DND-41 (cell line): Measurements from ENCODE around the gene MVB12B.

Source experiments
- ATAC-seq: fragments of 200-7000 bp; cut with Tn5 transposase; 3 replicates; pipeline ENCODE4 v1.9.1; 2021; ENCODE audit warnings: low read depth; ENCODE audit not compliant: insufficient read depth
- DNase-seq: peaks from one replicate; pipeline ENCODE4 v3.0.0-alpha.2; 2020
- H2AFZ ChIP-seq: 2 replicates; pipeline ENCODE4 v1.6.0; 2012; ENCODE audit warnings: low read depth, low read length
- H3K27ac ChIP-seq: 2 replicates; pipeline ENCODE4 v1.5.1; 2012; ENCODE audit warnings: low read length, inconsistent platforms
- H3K27me3 ChIP-seq: fragments of 200-600 bp; sonication (generic); 2 replicates; pipeline ENCODE4 v1.6.0; 2012; ENCODE audit warnings: low read length, mild to moderate bottlenecking, inconsistent platforms; ENCODE audit not compliant: insufficient read depth, poor library complexity
- H3K36me3 ChIP-seq: 2 replicates; pipeline ENCODE4 v1.5.1; 2012; ENCODE audit warnings: low read length, inconsistent platforms; ENCODE audit not compliant: insufficient read depth
- H3K4me1 ChIP-seq: 2 replicates; pipeline ENCODE4 v1.5.1; 2012; ENCODE audit warnings: mild to moderate bottlenecking, low read length; ENCODE audit not compliant: insufficient read depth
- H3K4me2 ChIP-seq: 2 replicates; pipeline ENCODE4 v1.6.0; 2012; ENCODE audit warnings: mild to moderate bottlenecking, moderate library complexity, low read length, inconsistent platforms; ENCODE audit not compliant: insufficient read depth
- H3K4me3 ChIP-seq, 2 experiments: fragments of 200-600 bp in 1 of 2; shearing (Covaris generic) in 1 of 2; 2 replicates each; pipeline ENCODE4 v1.5.1; 2012 to 2016; ENCODE audit warnings: inconsistent platforms in 2 of 2, low read length in 2 of 2, mild to moderate bottlenecking in 2 of 2, low read depth in 1 of 2, moderate library complexity in 1 of 2
- H3K79me2 ChIP-seq: 2 replicates; pipeline ENCODE4 v1.6.0; 2012; ENCODE audit warnings: low read length, inconsistent platforms; ENCODE audit not compliant: insufficient read depth
- H3K9ac ChIP-seq: 2 replicates; pipeline ENCODE4 v1.6.0; 2012; ENCODE audit warnings: low read depth, mild to moderate bottlenecking, inconsistent platforms, low read length, moderate library complexity
- H3K9me3 ChIP-seq: 2 replicates; pipeline ENCODE4 v1.5.1; 2012; ENCODE audit warnings: low read length, moderate library complexity, mild to moderate bottlenecking, inconsistent platforms; ENCODE audit not compliant: insufficient read depth, severe bottlenecking
- H4K20me1 ChIP-seq: 2 replicates; pipeline ENCODE4 v1.6.0; 2012; ENCODE audit warnings: low read length; ENCODE audit not compliant: insufficient read depth
- EZH2 ChIP-seq: IDR thresholded peaks from 3 replicates; pipeline ENCODE4 v1.6.1; 2012; ENCODE audit warnings: borderline replicate concordance, low read depth, mild to moderate bottlenecking, moderate library complexity, low read length, inconsistent platforms; ENCODE audit not compliant: severe bottlenecking
- TF ChIP-seq, protein P1 (sequence below): IDR thresholded peaks from 2 replicates; pipeline ENCODE4 v1.5.1; 2012; ENCODE audit warnings: borderline replicate concordance, low read length, moderate library complexity, mild to moderate bottlenecking; ENCODE audit not compliant: poor library complexity, severe bottlenecking; ENCODE audit errors: extremely low read depth

Gene MVB12B

DNA sequence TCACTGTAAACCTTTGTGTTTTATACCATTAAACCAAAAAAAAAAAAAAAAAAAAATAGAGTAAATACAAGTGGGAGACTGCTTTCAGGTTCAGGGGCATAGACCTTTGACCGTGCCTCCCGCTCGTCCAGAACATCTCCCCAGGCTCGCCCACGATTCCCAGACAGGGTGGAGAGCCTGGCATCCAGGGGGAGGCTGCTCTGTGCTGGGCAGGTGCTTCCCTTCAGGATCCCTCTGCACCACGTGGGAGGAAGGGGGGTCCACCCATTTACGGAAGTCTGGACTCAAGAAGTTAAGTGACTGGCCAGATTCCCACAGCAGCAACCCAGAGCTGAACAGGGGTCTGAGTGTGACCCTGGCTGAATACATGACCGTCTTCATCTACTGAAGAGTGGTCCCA is 161.7 kb downstream of the MVB12B start:
- Histone ChIP-seq H3K4me2 (no peak overlapping the region), H3K27me3 (no peaks in the 10 kb centered on the region), H3K79me2 (no peaks in the 10 kb centered on the region), H3K9me3 (no peaks in the 10 kb centered on the region), H3K36me3 (no peaks in the 10 kb centered on the region), H2AFZ (no peak overlapping the region), H3K9ac (no peak overlapping the region), H4K20me1 (peaks cover 8% of the 10 kb centered on the region; the same call in 1 of the 2 replicates), H3K4me1 (no peaks in the 10 kb centered on the region), H3K4me3 (no peak overlapping the region), H3K27ac (no peak overlapping the region)
- ATAC-seq (no peak), DNase-seq (no peak)
- TF ChIP-seq, protein P1, sequence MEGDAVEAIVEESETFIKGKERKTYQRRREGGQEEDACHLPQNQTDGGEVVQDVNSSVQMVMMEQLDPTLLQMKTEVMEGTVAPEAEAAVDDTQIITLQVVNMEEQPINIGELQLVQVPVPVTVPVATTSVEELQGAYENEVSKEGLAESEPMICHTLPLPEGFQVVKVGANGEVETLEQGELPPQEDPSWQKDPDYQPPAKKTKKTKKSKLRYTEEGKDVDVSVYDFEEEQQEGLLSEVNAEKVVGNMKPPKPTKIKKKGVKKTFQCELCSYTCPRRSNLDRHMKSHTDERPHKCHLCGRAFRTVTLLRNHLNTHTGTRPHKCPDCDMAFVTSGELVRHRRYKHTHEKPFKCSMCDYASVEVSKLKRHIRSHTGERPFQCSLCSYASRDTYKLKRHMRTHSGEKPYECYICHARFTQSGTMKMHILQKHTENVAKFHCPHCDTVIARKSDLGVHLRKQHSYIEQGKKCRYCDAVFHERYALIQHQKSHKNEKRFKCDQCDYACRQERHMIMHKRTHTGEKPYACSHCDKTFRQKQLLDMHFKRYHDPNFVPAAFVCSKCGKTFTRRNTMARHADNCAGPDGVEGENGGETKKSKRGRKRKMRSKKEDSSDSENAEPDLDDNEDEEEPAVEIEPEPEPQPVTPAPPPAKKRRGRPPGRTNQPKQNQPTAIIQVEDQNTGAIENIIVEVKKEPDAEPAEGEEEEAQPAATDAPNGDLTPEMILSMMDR = no peak
- no peak for TF ChIP-seq EZH2

- no peak for DNase-seq
- Histone ChIP-seq H3K4me1 (no peaks in the 10 kb centered on the region), H3K27ac (no peak overlapping the region), H3K4me2 (no peak overlapping the region), H3K36me3 (no peaks in the 10 kb centered on the region), H2AFZ (no peak overlapping the region), H3K4me3 (no peak overlapping the region), H3K27me3 (no peaks in the 10 kb centered on the region), H3K9ac (no peak overlapping the region), H4K20me1 (0 out of 2 replicates have a peak, but pooled peaks cover 3% of the 10 kb centered on the region), H3K79me2 (no peaks in the 10 kb centered on the region), H3K9me3 (no peaks in the 10 kb centered on the region)
- no peak for TF ChIP-seq EZH2
- TF ChIP-seq, protein P1 = no peak
- no peak for ATAC-seq
Observed at GRCh38 chr9:126488881-126489404, 162.3 kb downstream of the MVB12B start.

DNA sequence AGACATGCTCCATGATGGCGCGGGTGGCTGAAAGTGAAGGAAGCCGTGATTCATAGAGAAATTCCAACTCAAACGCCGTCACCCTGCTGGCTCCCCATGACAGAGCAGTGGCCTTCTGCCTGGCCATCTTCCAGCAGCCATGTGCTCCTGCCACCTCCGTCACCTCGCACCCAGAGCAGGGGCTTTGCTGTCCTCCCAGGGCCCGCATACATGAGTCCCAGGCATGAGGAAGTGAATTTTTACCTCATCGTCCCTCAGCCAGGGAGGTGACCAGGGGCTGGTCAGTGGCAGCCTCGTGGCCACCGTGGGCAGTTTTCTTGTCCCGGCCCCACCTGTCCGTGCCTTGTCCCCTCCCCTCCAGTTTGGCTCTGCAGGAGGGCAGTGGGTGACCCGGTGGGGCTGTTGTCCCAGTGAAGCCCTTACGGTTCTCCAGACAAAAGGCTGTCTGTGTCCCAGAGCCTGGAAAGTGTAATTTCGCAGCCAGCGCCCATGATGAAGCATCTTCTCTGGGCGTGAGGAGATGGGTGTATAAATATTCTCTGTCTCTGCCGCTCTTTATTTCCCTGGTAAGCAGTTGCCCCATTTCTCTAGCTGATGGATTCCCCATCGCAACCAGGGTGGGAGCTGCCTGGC is 163.1 kb downstream of the MVB12B start:
- no peaks in the 10 kb centered on the region for H3K36me3 ChIP-seq
- H2AFZ ChIP-seq = no peak overlapping the region
- no peak overlapping the region for H3K9ac ChIP-seq
- H3K27ac ChIP-seq = no peak overlapping the region
- H3K79me2 ChIP-seq = no peaks in the 10 kb centered on the region
- H3K27me3 ChIP-seq = no peaks in the 10 kb centered on the region
- H3K4me3 ChIP-seq = no peak overlapping the region
- TF ChIP-seq, protein P1 = no peak
- no peak for TF ChIP-seq EZH2
- H3K4me1 ChIP-seq = no peaks in the 10 kb centered on the region
- H4K20me1 ChIP-seq = 0 out of 2 replicates have a peak, but pooled peaks cover 3% of the 10 kb centered on the region
- H3K4me2 ChIP-seq = no peak overlapping the region
- no peak for DNase-seq
- ATAC-seq = no peak
- H3K9me3 ChIP-seq = no peaks in the 10 kb centered on the region
